H9 (cell line): ENCODE results near the gene SHE. TPM values are rescaled to one million over a fixed set of nuclear protein-coding genes. Genes with fewer than 3 reads are reported as not detected.

Experiments
- DNase-seq: peaks from one replicate; pipeline ENCODE4 v3.0.0-alpha.2; 2017
- H2AFZ ChIP-seq: one replicate; pipeline ENCODE4 v1.6.1; 2013; ENCODE audit warnings: mild to moderate bottlenecking, low read length, control low read depth, moderate library complexity
- H2AK5ac ChIP-seq: 2 replicates; pipeline ENCODE4 v1.6.1; 2013; ENCODE audit warnings: low read length, control low read depth, mixed read lengths; ENCODE audit not compliant: insufficient read length
- H2BK120ac ChIP-seq: one replicate; pipeline ENCODE4 v1.6.1; 2013; ENCODE audit warnings: low read depth, mild to moderate bottlenecking, low read length, control low read depth, inconsistent platforms; ENCODE audit not compliant: poor library complexity, severe bottlenecking
- H2BK12ac ChIP-seq: 2 replicates; pipeline ENCODE4 v1.6.1; 2013; ENCODE audit warnings: low read length, control low read depth, mixed read lengths, low read depth; ENCODE audit not compliant: insufficient read length
- H2BK15ac ChIP-seq: 2 replicates; pipeline ENCODE4 v1.6.1; 2013; ENCODE audit warnings: low read depth, low read length, control low read depth
- H2BK20ac ChIP-seq: one replicate; pipeline ENCODE4 v1.6.1; 2013; ENCODE audit warnings: low read depth, mild to moderate bottlenecking, low read length, control low read depth, inconsistent platforms; ENCODE audit not compliant: poor library complexity, severe bottlenecking
- H2BK5ac ChIP-seq: 2 replicates; pipeline ENCODE4 v1.6.1; 2013; ENCODE audit warnings: low read length, control low read depth, mixed read lengths; ENCODE audit not compliant: insufficient read length
- H3K14ac ChIP-seq: 2 replicates; pipeline ENCODE4 v1.6.1; 2013; ENCODE audit warnings: low read length, control low read depth; ENCODE audit not compliant: insufficient read depth
- H3K18ac ChIP-seq: 2 replicates; pipeline ENCODE4 v1.6.1; 2013; ENCODE audit warnings: low read depth, mild to moderate bottlenecking, mixed read lengths, low read length, control low read depth; ENCODE audit not compliant: insufficient read length
- H3K23ac ChIP-seq: 2 replicates; pipeline ENCODE4 v1.6.1; 2013; ENCODE audit warnings: low read length, control low read depth, mixed read lengths, low read depth; ENCODE audit not compliant: insufficient read length
- H3K23me2 ChIP-seq: 2 replicates; pipeline ENCODE4 v1.6.1; 2013; ENCODE audit warnings: low read depth, mild to moderate bottlenecking, mixed read lengths, low read length, control low read depth; ENCODE audit not compliant: insufficient read length, poor library complexity, severe bottlenecking
- H3K27ac ChIP-seq: 2 replicates; pipeline ENCODE4 v1.5.1; 2013; ENCODE audit warnings: low read length, control low read depth, mixed read lengths, low read depth; ENCODE audit not compliant: insufficient read length
- H3K27me3 ChIP-seq: 2 replicates; pipeline ENCODE4 v1.6.1; 2013; ENCODE audit warnings: low read length, control low read depth, inconsistent platforms; ENCODE audit not compliant: insufficient read depth
- H3K4ac ChIP-seq: 2 replicates; pipeline ENCODE4 v1.6.1; 2013; ENCODE audit warnings: low read depth, mild to moderate bottlenecking, control low read depth, inconsistent platforms, low read length, moderate library complexity
- H3K4me1 ChIP-seq: 2 replicates; pipeline ENCODE4 v1.6.1; 2013; ENCODE audit warnings: low read length, control low read depth, inconsistent platforms; ENCODE audit not compliant: insufficient read depth
- H3K4me2 ChIP-seq: 2 replicates; pipeline ENCODE4 v1.6.1; 2013; ENCODE audit warnings: low read length, control low read depth, mixed read lengths; ENCODE audit not compliant: insufficient read length, insufficient read depth
- H3K56ac ChIP-seq: 2 replicates; pipeline ENCODE4 v1.6.1; 2013; ENCODE audit warnings: low read depth, mild to moderate bottlenecking, mixed read lengths, low read length, control low read depth; ENCODE audit not compliant: insufficient read length
- H3K79me1 ChIP-seq: 2 replicates; pipeline ENCODE4 v1.6.1; 2013; ENCODE audit warnings: low read depth, mild to moderate bottlenecking, moderate library complexity, low read length, control low read depth, inconsistent platforms; ENCODE audit not compliant: insufficient read depth, poor library complexity, severe bottlenecking
- H3K79me2 ChIP-seq: 2 replicates; pipeline ENCODE4 v1.6.1; 2013; ENCODE audit warnings: low read length, control low read depth, inconsistent platforms; ENCODE audit not compliant: insufficient read depth
- H3K9ac ChIP-seq: 2 replicates; pipeline ENCODE4 v1.6.1; 2013; ENCODE audit warnings: low read length, control low read depth, mixed read lengths; ENCODE audit not compliant: insufficient read length; ENCODE audit errors: extremely low read depth
- H3K9me3 ChIP-seq: one replicate; pipeline ENCODE4 v1.6.1; 2013; ENCODE audit warnings: low read depth, low read length, inconsistent platforms; ENCODE audit not compliant: control insufficient read depth
- H3T11ph ChIP-seq: one replicate; pipeline ENCODE4 v1.6.1; 2013; ENCODE audit warnings: mild to moderate bottlenecking, low read length, control low read depth, inconsistent platforms
- H4K20me1 ChIP-seq: one replicate; pipeline ENCODE4 v1.6.1; 2013; ENCODE audit not compliant: control insufficient read depth, insufficient read length, insufficient read depth
- H4K5ac ChIP-seq: 2 replicates; pipeline ENCODE4 v1.6.1; 2013; ENCODE audit warnings: low read depth, mild to moderate bottlenecking, mixed read lengths, low read length, control low read depth; ENCODE audit not compliant: insufficient read length
- H4K8ac ChIP-seq: replicated peaks from 2 replicates; pipeline ENCODE4 v1.6.1; 2013; ENCODE audit warnings: low read length, control low read depth, mixed read lengths, low read depth; ENCODE audit not compliant: insufficient read length
- H4K91ac ChIP-seq: 2 replicates; pipeline ENCODE4 v1.6.1; 2013; ENCODE audit warnings: low read depth, mild to moderate bottlenecking, moderate library complexity, mixed read lengths, low read length, control low read depth; ENCODE audit not compliant: insufficient read length
- H3K27ac Mint-ChIP-seq, 3 experiments: 2 replicates in 2 of 3; 3 replicates in 1 of 3; pipeline ENCODE4 v1.8.0; 2020 to 2021; ENCODE audit warnings: mixed read lengths in 3 of 3, mild to moderate bottlenecking in 1 of 3, moderate library complexity in 1 of 3
- H3K27me3 Mint-ChIP-seq: 2 replicates; pipeline ENCODE4 v1.8.0; 2021; ENCODE audit warnings: low read depth, mild to moderate bottlenecking, moderate library complexity, mixed read lengths
- H3K36me3 Mint-ChIP-seq, 3 experiments: 2 replicates in 2 of 3; 3 replicates in 1 of 3; pipeline ENCODE4 v1.8.0; 2020 to 2021; ENCODE audit warnings: low read depth in 3 of 3, mixed read lengths in 3 of 3; ENCODE audit not compliant: insufficient read depth in 1 of 3
- H3K4me1 Mint-ChIP-seq, 2 experiments: 2 replicates each; pipeline ENCODE4 v1.8.0; 2020; ENCODE audit warnings: mixed read lengths in 2 of 2
- H3K4me3 Mint-ChIP-seq, 2 experiments: 2 replicates in 1 of 2; 3 replicates in 1 of 2; pipeline ENCODE4 v1.8.0; 2020 to 2021; ENCODE audit warnings: mild to moderate bottlenecking in 2 of 2, mixed read lengths in 2 of 2, moderate library complexity in 1 of 2
- H3K9me3 Mint-ChIP-seq, 2 experiments: 2 replicates in 1 of 2; 3 replicates in 1 of 2; pipeline ENCODE4 v1.8.0; 2020; ENCODE audit warnings: mild to moderate bottlenecking in 2 of 2, mixed read lengths in 2 of 2, moderate library complexity in 1 of 2
- CTCF ChIP-seq: fragments of 200-600 bp; sonication (generic); conservative IDR thresholded peaks from 3 replicates; pipeline ENCODE4 v1.8.0; 2021; ENCODE audit warnings: antibody characterized with exemption, mild to moderate bottlenecking
- WGBS: extraction: QIAGEN DNeasy Blood & Tissue Kit; methylation state at CpG from one replicate; pipeline ENCODE4 v1.1.7; 2013; ENCODE audit warnings: missing lambda C conversion rate, low lambda C conversion rate, mixed read lengths; ENCODE audit not compliant: insufficient read length; ENCODE audit errors: extremely low coverage; 5-methylcytosine and 5-hydroxymethylcytosine counted together
- total RNA-seq: library from RNA; stranded (reverse); gene quantifications from 2 replicates; pipeline ENCODE4 v1.2.1, GENCODE V29; 2021

SHE gene
- total RNA-seq, 1 experiment from 2014 or later = 0.48 TPM

- TF ChIP-seq CTCF = peak; percentile 92
- peak; percentile 54 for DNase-seq
- no peaks in the 10 kb centered on the region for H3K36me3 Mint-ChIP-seq
- no peaks in the 10 kb centered on the region for H3K9me3 Mint-ChIP-seq
- H2BK20ac ChIP-seq = no peak overlapping the region
- H4K5ac ChIP-seq = no peak overlapping the region
- no peak overlapping the region for H2AFZ ChIP-seq
- H3K27ac Mint-ChIP-seq = no peak overlapping the region
- no peak overlapping the region for H2BK15ac ChIP-seq
- H3K18ac ChIP-seq = no peak overlapping the region
- no peaks in the 10 kb centered on the region for H4K20me1 ChIP-seq
- no peak overlapping the region for H4K8ac ChIP-seq
- H4K91ac ChIP-seq = no peak overlapping the region
- no CpG with 5 or more reads among the region's 9 CpGs for WGBS
- no peaks in the 10 kb centered on the region for H3K79me2 ChIP-seq
- H2BK5ac ChIP-seq = no peak overlapping the region
- H3T11ph ChIP-seq = no peak overlapping the region
- H3K14ac ChIP-seq = no peak overlapping the region
- no peak overlapping the region for H3K4ac ChIP-seq
- no peaks in the 10 kb centered on the region for H3K23me2 ChIP-seq
- H2BK12ac ChIP-seq = no peak overlapping the region
- no peaks in the 10 kb centered on the region for H3K27me3 ChIP-seq
- no peaks in the 10 kb centered on the region for H3K27me3 Mint-ChIP-seq
- H3K4me1 ChIP-seq = 0 out of 2 replicates have a peak, but pooled peaks cover 3% of the 10 kb centered on the region
- no peak overlapping the region for H3K56ac ChIP-seq
- no peak overlapping the region for H3K4me2 ChIP-seq
- H3K9ac ChIP-seq = no peak overlapping the region
- H3K9me3 ChIP-seq = no peaks in the 10 kb centered on the region
- no peak overlapping the region for H2AK5ac ChIP-seq
- H3K27ac ChIP-seq = no peak overlapping the region
- H3K4me3 Mint-ChIP-seq = no peak overlapping the region
- no peak overlapping the region for H3K23ac ChIP-seq
- peaks cover 6 to 12% of the 10 kb centered on the region in 2 experiments for H3K4me1 Mint-ChIP-seq
- H2BK120ac ChIP-seq = no peak overlapping the region
- no peaks in the 10 kb centered on the region for H3K79me1 ChIP-seq
These were observed 22.3 kb downstream of the SHE start for GRCh38 chr1:154479764-154480421.
